ENCODE data around the gene KDM5C.
"Not testable (repeated sequence)": the region's sequence is repeated elsewhere in the genome, so short reads cannot be mapped to it uniquely, and the experiment has no call there.

KDM5C gene

GRCh38 chrX:53186351-53186750 lies 38.7 kb downstream of the KDM5C start:
- DNase-seq = no peak

- DNase-seq = no peak
Observed at GRCh38 chrX:53184836-53185235, 40.2 kb downstream of the KDM5C start.

- no peak for DNase-seq
Observed at GRCh38 chrX:53171356-53171755, 53.7 kb downstream of the KDM5C start.

- DNase-seq = no peak
Observed at GRCh38 chrX:53166103-53166502, 58.9 kb downstream of the KDM5C start.

GRCh38 chrX:53164566-53164965 lies 60.4 kb downstream of the KDM5C start:
- not testable (repeated sequence) for DNase-seq

GRCh38 chrX:53163436-53163835 lies 61.6 kb downstream of the KDM5C start:
- no peak for DNase-seq

- no peak for DNase-seq
Observed at GRCh38 chrX:53160297-53160983, 64.6 kb downstream of the KDM5C start.

GRCh38 chrX:53159184-53159583 lies 65.8 kb downstream of the KDM5C start:
- no peak for DNase-seq

GRCh38 chrX:53156207-53156596 lies 68.8 kb downstream of the KDM5C start:
- DNase-seq = no peak

GRCh38 chrX:53155512-53156206 lies 69.3 kb downstream of the KDM5C start:
- no peak for DNase-seq

- DNase-seq = no peak
Observed at GRCh38 chrX:53153581-53153980, 71.4 kb downstream of the KDM5C start.
